Trophoblast cell (in vitro differentiated cells and primary cell): ENCODE measurements around the gene TANK.
A peak's percentile ranks its signal among the peaks of the same experiment; 100 is the strongest.

ENCODE experiments used
- DNase-seq, 2 donors: peaks; one replicate each; pipeline ENCODE4 v3.0.0-alpha.2; 2016
- H2AFZ ChIP-seq: 2 replicates; pipeline ENCODE4 v1.6.1; 2013; ENCODE audit warnings: low read length, moderate library complexity, mild to moderate bottlenecking; ENCODE audit not compliant: insufficient read depth, poor library complexity
- H2AK5ac ChIP-seq: 2 replicates; pipeline ENCODE4 v1.6.1; 2013; ENCODE audit warnings: mild to moderate bottlenecking, low read length
- H2BK120ac ChIP-seq: 2 replicates; pipeline ENCODE4 v1.6.1; 2013; ENCODE audit warnings: low read length, mild to moderate bottlenecking, moderate library complexity; ENCODE audit not compliant: insufficient read depth, poor library complexity
- H2BK12ac ChIP-seq: 2 replicates; pipeline ENCODE4 v1.6.1; 2013; ENCODE audit warnings: mild to moderate bottlenecking, low read length, moderate library complexity
- H2BK5ac ChIP-seq: 2 replicates; pipeline ENCODE4 v1.6.1; 2013; ENCODE audit warnings: low read length, low read depth, moderate library complexity, mild to moderate bottlenecking; ENCODE audit not compliant: poor library complexity
- H3K14ac ChIP-seq: 2 replicates; pipeline ENCODE4 v1.6.1; 2013; ENCODE audit warnings: mild to moderate bottlenecking, low read length
- H3K18ac ChIP-seq: 2 replicates; pipeline ENCODE4 v1.6.1; 2013; ENCODE audit warnings: mild to moderate bottlenecking, low read length
- H3K23ac ChIP-seq: 2 replicates; pipeline ENCODE4 v1.6.1; 2013; ENCODE audit warnings: low read length
- H3K27ac ChIP-seq: 2 replicates; pipeline ENCODE4 v1.5.1; 2013; ENCODE audit warnings: low read depth, mild to moderate bottlenecking, inconsistent platforms, low read length, moderate library complexity
- H3K27me3 ChIP-seq: 2 replicates; pipeline ENCODE4 v1.6.1; 2013; ENCODE audit warnings: inconsistent platforms, mild to moderate bottlenecking, low read length, moderate library complexity; ENCODE audit not compliant: insufficient read depth
- H3K36me3 ChIP-seq, 2 experiments: 1 replicate in 1 of 2; 2 replicates in 1 of 2; pipeline ENCODE4 v1.6.1; 2013; ENCODE audit warnings: low read length in 2 of 2, mild to moderate bottlenecking in 2 of 2, moderate library complexity in 1 of 2; ENCODE audit not compliant: insufficient read depth in 2 of 2, control insufficient read depth in 1 of 2
- H3K4ac ChIP-seq: 2 replicates; pipeline ENCODE4 v1.6.1; 2013; ENCODE audit warnings: low read depth, mild to moderate bottlenecking, low read length, moderate library complexity
- H3K4me1 ChIP-seq, 2 experiments: 1 replicate in 1 of 2; 2 replicates in 1 of 2; pipeline ENCODE4 v1.6.1; 2013; ENCODE audit warnings: low read length in 2 of 2, mild to moderate bottlenecking in 2 of 2, moderate library complexity in 1 of 2; ENCODE audit not compliant: insufficient read depth in 2 of 2, control insufficient read depth in 1 of 2
- H3K4me2 ChIP-seq: 2 replicates; pipeline ENCODE4 v1.6.1; 2013; ENCODE audit warnings: inconsistent platforms, mild to moderate bottlenecking, low read length, moderate library complexity
- H3K4me3 ChIP-seq: 2 replicates; pipeline ENCODE4 v1.5.1; 2013; ENCODE audit warnings: mild to moderate bottlenecking, low read depth, low read length, inconsistent platforms
- H3K79me1 ChIP-seq: one replicate; pipeline ENCODE4 v1.6.1; 2013; ENCODE audit warnings: low read length
- H3K79me2 ChIP-seq: 2 replicates; pipeline ENCODE4 v1.6.1; 2013; ENCODE audit warnings: low read length, mild to moderate bottlenecking; ENCODE audit not compliant: control insufficient read depth, insufficient read depth, poor library complexity
- H3K9ac ChIP-seq: 2 replicates; pipeline ENCODE4 v1.6.1; 2013; ENCODE audit warnings: mild to moderate bottlenecking, low read length
- H3K9me3 ChIP-seq: 2 replicates; pipeline ENCODE4 v1.6.1; 2013; ENCODE audit warnings: low read depth, mild to moderate bottlenecking, control low read depth, inconsistent platforms, low read length; ENCODE audit not compliant: insufficient read depth
- H4K12ac ChIP-seq: 2 replicates; pipeline ENCODE4 v1.6.1; 2013; ENCODE audit warnings: low read depth, mild to moderate bottlenecking, low read length, moderate library complexity
- H4K8ac ChIP-seq: 2 replicates; pipeline ENCODE4 v1.6.1; 2013; ENCODE audit warnings: low read depth, mild to moderate bottlenecking, low read length, moderate library complexity
- H4K91ac ChIP-seq: one replicate; pipeline ENCODE4 v1.6.1; 2013; ENCODE audit warnings: low read depth, mild to moderate bottlenecking, low read length, moderate library complexity
- WGBS: extraction: QIAGEN DNeasy Blood & Tissue Kit; methylation state at CpG from one replicate; pipeline ENCODE4 v1.1.7; 2013; ENCODE audit warnings: missing lambda C conversion rate; ENCODE audit not compliant: insufficient read length, insufficient coverage; ENCODE audit errors: extremely low coverage; 5-methylcytosine and 5-hydroxymethylcytosine counted together

The TANK gene

DNA sequence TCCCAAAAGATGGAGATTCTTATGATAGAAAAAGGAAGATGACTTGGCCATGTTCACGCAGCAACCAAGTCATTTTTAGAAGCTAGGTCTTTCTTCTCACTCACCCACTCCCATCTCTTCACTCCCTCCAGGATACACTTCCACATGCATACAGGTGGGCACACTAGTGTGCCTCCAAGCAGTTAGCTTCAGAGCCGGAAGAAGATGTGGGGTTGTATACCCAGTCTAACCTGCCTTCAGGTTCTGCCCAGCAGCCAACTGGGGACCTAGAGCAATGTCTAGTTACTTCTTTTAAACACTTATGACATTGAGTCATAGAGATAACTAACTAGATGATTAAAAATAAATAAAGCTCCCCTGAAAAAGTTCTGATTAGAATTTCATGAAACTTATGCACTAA, 21.8 kb upstream of the TANK start:
- H3K4me1 ChIP-seq, result peaks cover 6 to 9% of the 10 kb centered on the region in 2 experiments
- no peak for DNase-seq
- no peak overlapping the region for H3K18ac ChIP-seq
- peak overlapping the region; percentile 88 for H2BK12ac ChIP-seq
- no peaks in the 10 kb centered on the region for H3K27me3 ChIP-seq
- no peak overlapping the region for H3K4me2 ChIP-seq
- H3K36me3 ChIP-seq, result no peaks in the 10 kb centered on the region
- H3K14ac ChIP-seq, result no peak overlapping the region
- WGBS, result no CpG with 5 or more reads among the region's 2 CpGs
- H3K79me2 ChIP-seq, result peaks cover 1% of the 10 kb centered on the region
- no peak overlapping the region for H2AK5ac ChIP-seq
- no peak overlapping the region for H2AFZ ChIP-seq
- no peak overlapping the region for H3K4me3 ChIP-seq
- no peak overlapping the region for H4K12ac ChIP-seq
- no peak overlapping the region for H3K23ac ChIP-seq
- no peak overlapping the region for H4K8ac ChIP-seq
- no peak overlapping the region for H4K91ac ChIP-seq
- H3K9me3 ChIP-seq, result no peaks in the 10 kb centered on the region
- no peak overlapping the region for H3K4ac ChIP-seq
- H2BK5ac ChIP-seq, result no peak overlapping the region
- no peak overlapping the region for H2BK120ac ChIP-seq
- no peak overlapping the region for H3K9ac ChIP-seq
- peaks cover 8% of the 10 kb centered on the region for H3K79me1 ChIP-seq
- H3K27ac ChIP-seq, result no peak overlapping the region

DNA sequence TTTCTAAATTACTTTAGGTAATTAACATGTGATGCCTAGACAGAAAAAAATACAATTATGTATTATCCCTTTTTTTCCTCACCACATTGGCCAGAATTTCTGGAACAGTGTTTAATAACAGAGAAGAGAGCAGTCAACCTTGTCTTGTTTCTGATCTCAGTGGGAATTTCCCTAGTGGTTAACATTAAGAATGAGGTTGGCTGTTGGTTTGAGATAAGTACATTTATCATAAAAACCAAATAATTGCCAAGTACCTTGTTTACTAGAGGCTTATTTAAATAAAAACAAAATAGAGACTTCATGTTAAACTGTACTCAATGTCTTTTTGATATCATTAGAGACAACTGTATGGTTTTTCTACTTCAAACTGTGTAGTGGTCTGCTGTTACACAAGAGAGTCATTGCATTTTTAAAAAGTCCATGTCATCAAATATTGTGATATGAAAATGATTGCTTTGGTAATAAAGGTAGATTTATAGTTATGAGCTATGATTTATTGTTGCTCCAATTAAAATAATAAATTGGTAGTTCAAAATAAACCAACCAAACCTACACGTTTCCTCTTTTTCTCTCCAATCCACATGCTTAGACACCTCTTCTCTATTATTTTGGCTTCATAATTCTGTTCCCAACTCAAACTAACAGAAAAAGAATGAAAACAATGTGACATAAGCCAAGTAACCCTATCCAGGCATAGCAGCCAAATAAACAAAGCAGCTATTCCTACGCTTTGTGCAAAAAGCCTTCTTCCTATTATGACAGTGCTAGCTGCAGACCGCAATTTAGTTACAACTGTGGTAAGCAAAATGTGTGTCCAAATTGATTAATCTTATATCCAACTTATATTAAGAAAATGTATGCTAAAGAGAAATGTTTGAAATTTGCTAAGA, 20.9 kb upstream of the TANK start:
- Histone ChIP-seq H4K91ac (no peak overlapping the region), H3K4ac (no peak overlapping the region), H3K9me3 (no peaks in the 10 kb centered on the region), H3K27me3 (no peaks in the 10 kb centered on the region), H2AFZ (no peak overlapping the region), H2AK5ac (no peak overlapping the region), H3K18ac (no peak overlapping the region), H3K79me1 (peaks cover 5% of the 10 kb centered on the region), H3K9ac (no peak overlapping the region), H3K4me3 (no peak overlapping the region), H4K8ac (no peak overlapping the region), H3K79me2 (peaks cover 1% of the 10 kb centered on the region), H3K23ac (no peak overlapping the region), H3K14ac (no peak overlapping the region), H2BK5ac (no peak overlapping the region), H3K27ac (no peak overlapping the region), H3K36me3 (no peaks in the 10 kb centered on the region), H3K4me1 (peaks cover 5 to 8% of the 10 kb centered on the region in 2 experiments), H4K12ac (no peak overlapping the region), H2BK120ac (no peak overlapping the region), H2BK12ac (no peak overlapping the region), H3K4me2 (no peak overlapping the region)
- DNase-seq, result peak in 1 of 2 donors; percentile 43
- WGBS, result 100% methylated on average over 1 of the region's 3 CpGs

DNA sequence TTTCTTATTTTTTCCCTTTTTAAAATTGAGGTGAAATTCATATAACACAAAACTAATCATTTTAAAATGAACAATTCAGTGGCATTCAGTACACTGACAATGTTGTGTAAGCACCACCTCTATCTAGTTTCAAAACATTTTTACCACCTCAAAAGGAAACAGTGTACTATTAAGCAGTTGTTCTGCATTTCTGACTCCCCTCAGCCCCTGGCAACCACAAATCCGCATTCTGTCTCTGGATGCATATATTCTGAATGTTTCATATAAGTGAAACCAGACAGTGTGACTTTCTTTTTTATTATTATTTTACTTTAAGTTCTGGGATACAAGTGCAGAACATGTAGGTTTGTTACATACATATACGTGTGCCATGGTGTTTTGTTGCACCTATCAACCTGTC, 19.2 kb upstream of the TANK start:
- Histone ChIP-seq H3K27me3 (no peaks in the 10 kb centered on the region), H3K4ac (no peak overlapping the region), H3K27ac (no peak overlapping the region), H4K8ac (no peak overlapping the region), H2AFZ (no peak overlapping the region), H3K9me3 (no peaks in the 10 kb centered on the region), H3K23ac (no peak overlapping the region), H3K9ac (no peak overlapping the region), H2BK5ac (no peak overlapping the region), H3K36me3 (no peaks in the 10 kb centered on the region), H3K4me1 (no peaks in the 10 kb centered on the region), H4K91ac (no peak overlapping the region), H2AK5ac (no peak overlapping the region), H2BK120ac (no peak overlapping the region), H3K4me3 (no peak overlapping the region), H3K14ac (no peak overlapping the region), H2BK12ac (no peak overlapping the region), H4K12ac (no peak overlapping the region), H3K18ac (no peak overlapping the region), H3K79me2 (no peaks in the 10 kb centered on the region), H3K79me1 (no peaks in the 10 kb centered on the region), H3K4me2 (no peak overlapping the region)
- WGBS, result no CpG with 5 or more reads among the region's 2 CpGs
- DNase-seq, result no peak

DNA sequence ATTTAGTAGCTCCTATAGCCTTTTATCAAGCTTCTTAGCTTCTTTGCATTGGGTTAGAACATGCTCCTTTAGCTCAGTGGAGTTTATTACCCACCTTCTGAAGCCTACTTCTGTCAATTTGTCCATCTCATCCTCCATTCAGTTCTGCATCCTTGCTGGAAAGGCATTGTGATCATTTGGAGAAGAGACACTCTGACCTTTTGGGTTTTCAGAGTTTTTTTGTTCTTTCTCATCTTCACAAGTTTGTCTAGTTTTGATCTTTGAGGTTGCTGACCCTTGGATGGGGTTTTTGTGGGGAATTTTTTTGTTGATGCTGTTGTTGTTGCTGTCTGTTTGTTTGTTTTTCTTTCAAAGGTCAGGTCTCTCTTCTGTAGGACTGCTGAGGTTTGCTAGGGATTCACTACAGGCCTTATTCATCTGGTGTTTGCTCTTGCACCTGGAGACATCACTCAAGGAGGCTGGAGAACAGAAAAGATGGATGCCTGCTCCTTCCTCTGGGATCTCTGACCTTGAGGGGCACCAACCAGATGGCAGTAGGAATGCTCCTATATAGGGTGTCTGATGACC, 13.9 kb upstream of the TANK start:
- H3K18ac ChIP-seq, result no peak overlapping the region
- H3K79me1 ChIP-seq, result no peaks in the 10 kb centered on the region
- no peak overlapping the region for H3K4ac ChIP-seq
- H3K14ac ChIP-seq, result no peak overlapping the region
- H3K27me3 ChIP-seq, result no peaks in the 10 kb centered on the region
- no peak overlapping the region for H2BK5ac ChIP-seq
- no peak overlapping the region for H2BK12ac ChIP-seq
- no peak overlapping the region for H2BK120ac ChIP-seq
- H3K9ac ChIP-seq, result no peak overlapping the region
- peaks cover 4 to 5% of the 10 kb centered on the region in 2 experiments for H3K4me1 ChIP-seq
- no peak overlapping the region for H4K8ac ChIP-seq
- H3K36me3 ChIP-seq, result no peaks in the 10 kb centered on the region
- no peaks in the 10 kb centered on the region for H3K9me3 ChIP-seq
- no peak overlapping the region for H4K91ac ChIP-seq
- no peak for DNase-seq
- H3K4me3 ChIP-seq, result no peak overlapping the region
- no peak overlapping the region for H3K27ac ChIP-seq
- H4K12ac ChIP-seq, result no peak overlapping the region
- no peaks in the 10 kb centered on the region for H3K79me2 ChIP-seq
- no peak overlapping the region for H2AK5ac ChIP-seq
- H3K4me2 ChIP-seq, result no peak overlapping the region
- H2AFZ ChIP-seq, result no peak overlapping the region
- H3K23ac ChIP-seq, result no peak overlapping the region
